Measurements from ENCODE around the gene LAMB4.

The LAMB4 gene

GRCh38 chr7:108016841-108017775 lies 113.1 kb downstream of the LAMB4 start:
- FAIRE-seq (no peak), DNase-seq (ENCODE audit: insufficient read length, low spot score) (no peak)

GRCh38 chr7:108015740-108016139 lies 114.4 kb downstream of the LAMB4 start:
- FAIRE-seq (no peak), DNase-seq (ENCODE audit: insufficient read length, low spot score) (no peak)

GRCh38 chr7:108014747-108015682 lies 115.1 kb downstream of the LAMB4 start:
- FAIRE-seq (no peak), DNase-seq (ENCODE audit: insufficient read length, low spot score) (no peak)

- no peak for DNase-seq (ENCODE audit: insufficient read length, low spot score)
- FAIRE-seq, result no peak
These were observed 115.9 kb downstream of the LAMB4 start for GRCh38 chr7:108014215-108014614.

GRCh38 chr7:108012499-108013430 lies 117.4 kb downstream of the LAMB4 start:
- FAIRE-seq (no peak), DNase-seq (ENCODE audit: insufficient read length, low spot score) (no peak)

GRCh38 chr7:108010377-108010776 lies 119.8 kb downstream of the LAMB4 start:
- DNase-seq (ENCODE audit: insufficient read length, low spot score), result no peak
- no peak for FAIRE-seq

- FAIRE-seq (no peak), DNase-seq (ENCODE audit: insufficient read length, low spot score) (no peak)
These were observed 120.3 kb downstream of the LAMB4 start for GRCh38 chr7:108009873-108010272.

- FAIRE-seq, result no peak
- DNase-seq (ENCODE audit: insufficient read length, low spot score), result no peak
These were observed 121.3 kb downstream of the LAMB4 start for GRCh38 chr7:108008827-108009226.

GRCh38 chr7:108008240-108008639 lies 121.9 kb downstream of the LAMB4 start:
- no peak for DNase-seq (ENCODE audit: insufficient read length, low spot score)
- no peak for FAIRE-seq

- DNase-seq (ENCODE audit: insufficient read length, low spot score) (no peak), FAIRE-seq (no peak)
These were observed 122.4 kb downstream of the LAMB4 start for GRCh38 chr7:108007762-108008161.

GRCh38 chr7:108007261-108007660 lies 122.9 kb downstream of the LAMB4 start:
- FAIRE-seq (no peak), DNase-seq (ENCODE audit: insufficient read length, low spot score) (no peak)

- FAIRE-seq (no peak), DNase-seq (ENCODE audit: insufficient read length, low spot score) (no peak)
These were observed 125.7 kb downstream of the LAMB4 start for GRCh38 chr7:108004220-108005142.

- DNase-seq (ENCODE audit: insufficient read length, low spot score) (no peak), FAIRE-seq (no peak)
These were observed 126.6 kb downstream of the LAMB4 start for GRCh38 chr7:108003599-108003935.

- peak; percentile 71 for DNase-seq (ENCODE audit: insufficient read length, low spot score)
- no peak for FAIRE-seq
These were observed 127.2 kb downstream of the LAMB4 start, which contains the start of gene LAMB1 for GRCh38 chr7:108002726-108003598. Gene LAMB1 (minus strand): TSS chr7:108003161. CDS start chr7:108002885, 276 bp downstream.

GRCh38 chr7:108001764-108002725 lies 128.1 kb downstream of the LAMB4 start:
- DNase-seq (ENCODE audit: insufficient read length, low spot score), result no peak

GRCh38 chr7:108000875-108001763 lies 129.0 kb downstream of the LAMB4 start:
- no peak for FAIRE-seq
- no peak for DNase-seq (ENCODE audit: insufficient read length, low spot score)

More at GRCh38 chr7:108001764-108002725, 128.1 kb downstream of the LAMB4 start:
- no peak for FAIRE-seq
